ENCODE measurements around the gene TRPM2. TPM values are rescaled to one million over a fixed set of nuclear protein-coding genes. Genes with fewer than 3 reads are reported as not detected.

TRPM2 gene
- total RNA-seq, 1 donor from 2014 or later: 3.2 TPM

DNA sequence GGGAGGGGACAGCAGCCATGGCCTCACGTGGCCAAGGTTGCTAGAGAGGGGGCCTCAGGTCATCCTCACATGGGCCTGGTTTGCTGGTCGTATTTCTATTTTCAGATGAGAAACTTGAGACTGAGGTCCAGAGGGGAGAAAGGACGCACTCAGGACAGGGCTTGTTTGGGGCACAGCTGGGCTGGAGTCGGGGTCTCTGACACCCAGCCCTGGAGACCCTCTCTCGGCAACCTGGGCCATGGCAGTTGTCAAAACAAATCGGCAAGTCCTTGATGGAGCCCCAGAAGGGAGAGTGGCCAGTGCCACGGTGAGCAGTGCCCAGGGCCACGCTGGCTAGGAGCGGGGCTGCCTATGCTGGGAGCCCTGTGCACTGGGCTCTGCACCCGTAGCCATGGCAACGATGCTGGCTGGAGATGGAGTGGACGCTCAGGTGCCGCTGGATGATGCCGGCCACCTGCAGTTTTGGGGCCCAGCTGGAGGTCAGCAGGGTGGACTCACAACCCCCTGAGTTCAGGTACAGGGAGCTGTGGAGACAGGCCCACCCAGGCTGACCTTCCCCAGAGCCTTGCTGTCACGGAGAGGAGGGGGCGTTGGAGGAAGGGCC, 113.0 kb downstream of the TRPM2 start:
- no peak for DNase-seq

- DNase-seq: no peak
Observed at GRCh38 chr21:44466996-44467858, 113.8 kb downstream of the TRPM2 start.

- no peak for DNase-seq
Observed at GRCh38 chr21:44467859-44468195, 114.4 kb downstream of the TRPM2 start.

- no peak for DNase-seq
Observed at GRCh38 chr21:44471341-44471740, 117.9 kb downstream of the TRPM2 start.

DNA sequence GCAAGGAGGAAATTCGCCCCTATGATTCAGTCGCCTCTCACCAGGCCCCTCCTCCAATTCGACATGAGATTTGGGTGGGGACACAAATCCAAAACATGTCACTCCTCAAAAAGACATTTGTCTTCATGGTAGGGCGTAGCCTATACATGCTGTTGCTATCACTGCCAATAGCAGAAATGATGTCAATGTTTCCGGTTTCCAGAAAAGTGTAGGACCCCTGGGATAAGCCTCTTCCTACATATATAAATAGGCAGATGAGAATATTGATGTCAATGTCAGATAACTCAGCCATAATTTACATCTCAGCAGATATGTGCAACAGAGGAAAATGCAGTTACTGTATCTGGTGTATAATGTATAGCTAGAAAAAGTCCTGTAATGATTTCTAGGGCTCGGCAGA, 118.6 kb downstream of the TRPM2 start:
- no peak for DNase-seq

- no peak for DNase-seq
Observed at GRCh38 chr21:44473915-44474555, 120.6 kb downstream of the TRPM2 start.

GRCh38 chr21:44475266-44475845, 121.9 kb downstream of the TRPM2 start:
- DNase-seq: no peak

DNA sequence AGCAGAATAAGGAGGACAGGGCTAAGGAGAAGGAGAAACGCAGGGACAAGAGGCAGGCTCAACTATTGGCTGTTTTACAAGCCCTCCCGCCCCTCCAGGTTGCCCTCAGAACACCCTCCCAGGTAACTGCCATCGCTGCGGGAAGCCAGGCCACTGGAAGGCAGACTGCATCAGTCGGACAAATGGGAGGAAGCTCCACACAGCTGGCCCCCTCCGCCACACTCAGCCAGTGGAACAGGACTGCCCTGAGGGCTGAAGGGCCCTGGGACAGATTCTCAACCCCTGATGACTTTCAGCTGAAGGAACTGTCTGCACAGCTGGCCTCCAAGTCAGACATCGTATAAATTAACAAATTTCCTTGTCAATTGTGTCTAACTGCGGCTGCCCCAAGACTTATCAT, 123.7 kb downstream of the TRPM2 start:
- no peak for DNase-seq

- DNase-seq: no peak
Observed at GRCh38 chr21:44477712-44478111, 124.3 kb downstream of the TRPM2 start.

GRCh38 chr21:44478124-44478800, 124.8 kb downstream of the TRPM2 start:
- DNase-seq: no peak

DNA sequence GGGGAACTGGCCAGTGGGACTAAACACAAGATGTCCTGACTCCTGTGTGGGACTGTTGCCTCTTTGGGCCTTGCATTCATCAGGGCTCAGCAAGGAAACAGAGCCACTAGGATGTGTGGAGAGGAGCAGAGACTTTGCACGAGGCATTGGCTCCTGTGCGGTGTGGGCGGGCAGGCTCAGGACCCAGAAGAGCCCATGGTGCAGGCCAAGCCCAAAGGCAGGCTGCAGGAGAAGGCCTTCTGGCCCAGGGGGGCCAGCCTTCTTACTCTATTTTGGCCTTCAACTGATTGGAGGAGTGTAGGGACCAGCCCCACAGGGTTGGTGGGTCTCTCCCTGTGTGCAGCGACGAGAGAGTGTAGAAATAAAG, 125.4 kb downstream of the TRPM2 start:
- DNase-seq: no peak

DNA sequence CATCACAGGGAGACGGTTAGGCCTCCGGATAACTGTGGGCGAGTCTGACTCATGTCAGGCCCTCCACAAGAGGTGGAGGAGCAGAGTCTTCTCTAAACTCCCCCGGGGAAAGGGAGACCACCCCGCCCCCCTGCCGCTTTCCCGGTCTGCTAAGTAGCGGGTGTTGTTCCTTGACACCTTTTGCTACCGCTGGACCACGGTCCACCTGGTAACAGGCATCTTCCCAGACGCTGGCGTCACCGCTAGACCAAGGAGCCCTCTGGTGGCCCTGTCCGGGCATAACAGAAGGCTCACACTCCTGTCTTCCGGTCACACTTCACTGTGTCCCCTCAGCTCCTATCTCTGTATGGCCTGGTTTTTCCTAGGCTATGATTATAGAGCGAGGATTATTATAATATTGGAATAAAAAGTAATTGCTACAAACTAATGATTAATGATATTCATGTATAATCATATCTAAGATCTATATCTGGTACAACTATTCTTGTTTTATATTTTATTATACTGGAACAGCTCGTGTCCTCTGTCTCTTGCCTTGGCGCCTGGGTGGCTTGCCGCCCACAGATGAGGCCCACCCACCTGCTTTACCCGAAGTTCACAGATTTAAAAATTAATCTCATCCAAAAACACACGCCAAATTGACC, 126.3 kb downstream of the TRPM2 start:
- DNase-seq: peak; percentile 45

GRCh38 chr21:44480200-44481053, 127.0 kb downstream of the TRPM2 start:
- DNase-seq: no peak

DNA sequence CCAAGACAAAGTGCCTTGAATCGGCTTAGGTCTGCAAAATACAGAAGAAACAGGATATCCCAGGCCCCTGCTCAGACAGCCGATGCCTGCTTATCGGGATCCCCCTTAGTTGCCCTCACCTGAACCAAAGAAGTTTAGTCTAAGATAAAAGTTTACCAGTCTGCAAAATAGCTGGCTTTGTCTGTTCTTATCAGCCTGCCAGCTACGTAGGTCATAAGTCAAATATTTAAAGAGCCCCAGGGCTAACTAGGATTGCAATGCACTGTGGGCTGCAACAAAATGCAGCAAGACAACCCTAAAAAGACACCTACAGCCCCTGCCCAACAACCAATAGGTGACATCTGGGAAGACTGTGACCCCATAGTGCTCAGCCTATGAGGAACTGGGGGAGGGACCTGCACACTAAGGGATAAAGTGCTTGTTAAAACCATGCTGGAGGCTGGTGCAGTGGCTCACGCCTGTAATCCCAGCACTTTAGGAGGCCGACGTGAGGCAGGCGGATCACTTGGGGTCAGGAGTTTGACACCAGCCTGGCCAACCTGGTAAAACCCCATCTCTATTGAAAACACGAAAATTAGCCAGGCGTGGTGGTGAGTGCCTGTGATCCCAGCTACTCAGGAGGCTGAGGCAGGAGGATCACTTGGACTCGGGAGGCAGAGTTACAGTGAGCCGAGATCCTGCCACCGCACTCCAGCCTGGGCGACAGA, 129.3 kb downstream of the TRPM2 start:
- DNase-seq: no peak

GRCh38 chr21:44483288-44484237, 130.1 kb downstream of the TRPM2 start:
- DNase-seq: no peak

- no peak for DNase-seq
Observed at GRCh38 chr21:44484498-44485253, 131.3 kb downstream of the TRPM2 start.

- DNase-seq: peak; percentile 56
Observed at GRCh38 chr21:44485254-44485793, 131.9 kb downstream of the TRPM2 start.

DNA sequence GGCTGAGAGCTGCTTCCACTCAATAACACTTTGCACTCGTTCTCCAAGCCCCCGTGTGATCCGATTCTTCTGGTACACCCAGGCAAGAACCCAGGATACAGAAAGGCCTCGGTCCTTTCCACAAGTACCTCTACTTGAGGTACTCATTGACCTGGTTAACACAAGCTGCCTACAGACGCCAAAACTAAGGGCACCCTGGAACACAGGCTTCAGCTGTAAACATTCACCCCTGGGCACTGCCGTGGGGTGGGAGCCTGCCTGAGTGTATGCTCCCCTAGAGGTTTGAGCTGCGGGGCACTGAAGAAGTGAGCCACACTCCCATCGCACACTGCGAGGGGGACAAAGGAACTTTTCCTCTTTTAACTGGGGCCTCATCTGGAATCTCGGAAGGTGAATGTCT, 132.4 kb downstream of the TRPM2 start:
- DNase-seq: no peak

GRCh38 chr21:44486302-44486701, 132.9 kb downstream of the TRPM2 start:
- DNase-seq: no peak
